NT2/D1 (cell line): ENCODE measurements around the gene EP300.
"Not testable (repeated sequence)": the region's sequence is repeated elsewhere in the genome, so short reads cannot be mapped to it uniquely, and the experiment has no call there.

Experiments used
- SUZ12 ChIP-seq: IDR thresholded peaks from 2 replicates; pipeline ENCODE4 v1.6.1; 2011; ENCODE audit not compliant: insufficient read length, insufficient read depth; ENCODE audit errors: extremely low read depth
- ZNF274 ChIP-seq: IDR thresholded peaks from 2 replicates; pipeline ENCODE4 v1.6.1; 2011; ENCODE audit warnings: mild to moderate bottlenecking, low read depth, low read length

- not testable (repeated sequence) for TF ChIP-seq ZNF274, SUZ12
Observed at GRCh38 chr22:41066341-41066740, 26.1 kb upstream of the EP300 start.
